ENCODE data around the gene C6orf52.

DNA sequence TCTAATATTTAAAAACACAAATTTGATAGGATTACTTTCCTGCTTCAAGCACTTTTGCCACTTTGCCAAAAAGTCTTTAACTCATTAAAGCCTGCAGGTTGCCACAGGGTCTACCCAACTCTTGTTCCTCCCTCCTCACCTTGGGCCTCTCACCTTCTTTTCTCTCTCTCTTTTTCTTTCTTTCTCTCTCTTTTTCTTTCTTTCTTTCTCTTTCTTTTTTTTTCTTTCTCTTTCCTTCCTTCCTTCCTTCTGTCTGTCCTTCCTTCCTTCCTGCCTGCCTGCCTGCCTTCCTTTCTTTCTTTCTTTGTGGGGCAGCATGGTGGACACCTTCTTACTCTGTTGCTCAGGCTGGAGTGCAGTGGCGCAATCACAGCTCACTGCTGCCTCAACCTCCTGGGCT, 50.2 kb downstream of the C6orf52 start:
- TF ChIP-seq, protein P1, sequence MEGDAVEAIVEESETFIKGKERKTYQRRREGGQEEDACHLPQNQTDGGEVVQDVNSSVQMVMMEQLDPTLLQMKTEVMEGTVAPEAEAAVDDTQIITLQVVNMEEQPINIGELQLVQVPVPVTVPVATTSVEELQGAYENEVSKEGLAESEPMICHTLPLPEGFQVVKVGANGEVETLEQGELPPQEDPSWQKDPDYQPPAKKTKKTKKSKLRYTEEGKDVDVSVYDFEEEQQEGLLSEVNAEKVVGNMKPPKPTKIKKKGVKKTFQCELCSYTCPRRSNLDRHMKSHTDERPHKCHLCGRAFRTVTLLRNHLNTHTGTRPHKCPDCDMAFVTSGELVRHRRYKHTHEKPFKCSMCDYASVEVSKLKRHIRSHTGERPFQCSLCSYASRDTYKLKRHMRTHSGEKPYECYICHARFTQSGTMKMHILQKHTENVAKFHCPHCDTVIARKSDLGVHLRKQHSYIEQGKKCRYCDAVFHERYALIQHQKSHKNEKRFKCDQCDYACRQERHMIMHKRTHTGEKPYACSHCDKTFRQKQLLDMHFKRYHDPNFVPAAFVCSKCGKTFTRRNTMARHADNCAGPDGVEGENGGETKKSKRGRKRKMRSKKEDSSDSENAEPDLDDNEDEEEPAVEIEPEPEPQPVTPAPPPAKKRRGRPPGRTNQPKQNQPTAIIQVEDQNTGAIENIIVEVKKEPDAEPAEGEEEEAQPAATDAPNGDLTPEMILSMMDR (IDR thresholded peaks at IDR 0.05) = no peak
- TF ChIP-seq POLR2AphosphoS5 (IDR thresholded peaks at IDR 0.05) = no peak
- no peak for TF ChIP-seq POLR2A (IDR thresholded peaks at IDR 0.05)
